Liver (tissue), 9 donors: ENCODE measurements around the gene FAM3B. TPM values are rescaled to one million over a fixed set of nuclear protein-coding genes. Genes with fewer than 3 reads are reported as not detected.

Experiments used
- DNase-seq: peaks from one replicate; pipeline ENCODE4 v3.0.0-alpha.2; 2017; ENCODE audit warnings: low spot score
- H3K27ac ChIP-seq, 2 donors: one replicate each; pipeline ENCODE4 v1.7.0; 2013; ENCODE audit warnings: inconsistent platforms in 2 of 2, low read length in 2 of 2, control low read depth in 1 of 2, low read depth in 1 of 2, mild to moderate bottlenecking in 1 of 2
- H3K27me3 ChIP-seq, 4 donors: one replicate each; pipeline versions ENCODE4 v1.6.1 to v1.7.0; 2013; ENCODE audit warnings: low read length in 3 of 4, inconsistent platforms in 1 of 4, mild to moderate bottlenecking in 1 of 4, moderate library complexity in 1 of 4; ENCODE audit not compliant: control insufficient read depth in 4 of 4, insufficient read depth in 4 of 4
- H3K36me3 ChIP-seq, 4 donors: one replicate each; pipeline versions ENCODE4 v1.6.1 to v1.7.0; 2013; ENCODE audit warnings: low read length in 3 of 4, mild to moderate bottlenecking in 3 of 4, low read depth in 1 of 4, moderate library complexity in 1 of 4; ENCODE audit not compliant: control insufficient read depth in 4 of 4, insufficient read depth in 3 of 4
- H3K4me1 ChIP-seq, 4 donors: one replicate each; pipeline versions ENCODE4 v1.6.1 to v1.7.0; 2013; ENCODE audit warnings: low read length in 3 of 4, mild to moderate bottlenecking in 3 of 4, moderate library complexity in 1 of 4; ENCODE audit not compliant: control insufficient read depth in 4 of 4, insufficient read depth in 4 of 4
- H3K4me3 ChIP-seq, 3 donors: one replicate each; pipeline versions ENCODE4 v1.6.1 to v1.7.0; 2013; ENCODE audit warnings: low read length in 3 of 3, control low read depth in 1 of 3, low read depth in 1 of 3, mild to moderate bottlenecking in 1 of 3
- H3K9ac ChIP-seq, 2 donors: one replicate each; pipeline ENCODE4 v1.7.0; 2013; ENCODE audit warnings: low read length in 2 of 2, mild to moderate bottlenecking in 2 of 2, moderate library complexity in 2 of 2, control low read depth in 1 of 2, low read depth in 1 of 2
- H3K9me3 ChIP-seq, 4 donors: one replicate each; pipeline versions ENCODE4 v1.6.1 to v1.7.0; 2013; ENCODE audit warnings: low read length in 3 of 4; ENCODE audit not compliant: control insufficient read depth in 4 of 4
- ATF3 ChIP-seq: IDR thresholded peaks from 2 replicates; pipeline ENCODE4 v1.6.1; 2016; ENCODE audit warnings: antibody characterized with exemption
- FOXA1 ChIP-seq: IDR thresholded peaks from 2 replicates; pipeline ENCODE4 v1.6.1; 2016; ENCODE audit warnings: antibody characterized with exemption
- HNF4G ChIP-seq: IDR thresholded peaks from 2 replicates; pipeline ENCODE4 v1.6.1; 2016; ENCODE audit warnings: antibody characterized with exemption
- JUND ChIP-seq, 2 donors: IDR thresholded peaks; 2 replicates each; pipeline ENCODE4 v1.6.1; 2016; ENCODE audit warnings: antibody characterized with exemption in 2 of 2
- MAX ChIP-seq: IDR thresholded peaks from 2 replicates; pipeline ENCODE4 v1.6.1; 2016; ENCODE audit warnings: antibody characterized with exemption
- RAD21 ChIP-seq, 2 donors: IDR thresholded peaks; 2 replicates each; pipeline ENCODE4 v1.6.1; 2016; ENCODE audit warnings: antibody characterized with exemption in 2 of 2, mild to moderate bottlenecking in 2 of 2
- REST ChIP-seq: IDR thresholded peaks from 2 replicates; pipeline ENCODE4 v1.6.1; 2016; ENCODE audit warnings: antibody characterized with exemption, mild to moderate bottlenecking
- RXRA ChIP-seq, 2 donors: IDR thresholded peaks; 2 replicates each; pipeline ENCODE4 v1.6.1; 2017 to 2018; ENCODE audit warnings: antibody characterized with exemption in 2 of 2, mild to moderate bottlenecking in 1 of 2
- YY1 ChIP-seq: IDR thresholded peaks from 2 replicates; pipeline ENCODE4 v1.6.1; 2016; ENCODE audit warnings: antibody characterized with exemption, mild to moderate bottlenecking
- ZBTB33 ChIP-seq: IDR thresholded peaks from 2 replicates; pipeline ENCODE4 v1.6.1; 2016; ENCODE audit warnings: antibody characterized with exemption
- WGBS: extraction: QIAGEN DNeasy Blood & Tissue Kit; methylation state at CpG from one replicate; pipeline ENCODE4 v1.1.7; 2013; 5-methylcytosine and 5-hydroxymethylcytosine counted together
- polyA plus RNA-seq, 2 donors: library from polyadenylated mRNA; stranded (reverse) in 1 of 2; unstranded in 1 of 2; fragments of 200-250 nt in 1 of 2; fragments of >200 nt in 1 of 2; fragmentation: Nextera tagmentation in 1 of 2; extraction: Ambion mirVana in 1 of 2; gene quantifications; one replicate each; pipeline versions ENCODE4 v1.2.1 to v1.2.3, GENCODE V29; 2013 to 2015
- total RNA-seq, 2 donors: library from RNA; depleted of rRNA; stranded (reverse); fragments of >200 nt; gene quantifications; one replicate each; pipeline ENCODE4 v1.2.3, GENCODE V29; 2014
- donor health status: healthy.
- donor health status: healthy.
- donor health status: healthy.
- donor health status: healthy.
- donor health status: healthy.

The FAM3B gene
- total and polyA plus RNA-seq, 4 donors = 0.72 to 18.2 (median 3.4) TPM

GRCh38 chr21:41361786-41362604 lies 45.4 kb downstream of the FAM3B start, which contains the start of gene MX2:
Gene MX2 (plus strand): TSS chr21:41362027. CDS start chr21:41376907, 14,880 bp downstream.
- Histone ChIP-seq H3K4me3 (peak within 1 kb of the TSS in 2 of 3 donors; percentile 2 to 31), H3K9ac (peak within 1 kb of the TSS in 1 of 2 donors; percentile 58), H3K9me3 (no peaks in the 10 kb centered on the region), H3K36me3 (no peaks in the 10 kb centered on the region), H3K27me3 (no peaks in the 10 kb centered on the region), H3K4me1 (peaks cover 0 to 4% (median 0%) of the 10 kb centered on the region in 4 donors), H3K27ac (peak within 1 kb of the TSS; percentile 69 to 72)
- no peak for DNase-seq
- peak in 1 of 2 donors; percentile 51 for TF ChIP-seq JUND (IDR thresholded peaks at IDR 0.05)
- no peak for TF ChIP-seq RAD21 (IDR thresholded peaks at IDR 0.05)
- no peak for TF ChIP-seq HNF4G
- peak; percentile 22 for TF ChIP-seq YY1
- no peak for TF ChIP-seq ZBTB33
- no peak for TF ChIP-seq MAX
- TF ChIP-seq RXRA (IDR thresholded peaks at IDR 0.05) = no peak
- no peak for TF ChIP-seq FOXA1
- TF ChIP-seq ATF3 = no peak
- WGBS = 50% methylated on average over 24 of the region's 24 CpGs

GRCh38 chr21:41362605-41363369 lies 46.2 kb downstream of the FAM3B start:
- peak overlapping the region; percentile 69 to 72 for H3K27ac ChIP-seq
- no peak for DNase-seq
- no peaks in the 10 kb centered on the region for H3K36me3 ChIP-seq
- 89% methylated on average over 16 of the region's 16 CpGs for WGBS
- no peak overlapping the region for H3K9ac ChIP-seq
- H3K9me3 ChIP-seq = no peaks in the 10 kb centered on the region
- H3K4me3 ChIP-seq = peak overlapping the region in 1 of 3 donors; percentile 31
- no peak for TF ChIP-seq ATF3
- TF ChIP-seq REST = peak; percentile 77
- H3K27me3 ChIP-seq = no peaks in the 10 kb centered on the region
- H3K4me1 ChIP-seq = peaks cover 0 to 4% (median 0%) of the 10 kb centered on the region in 4 donors
